Measurements from ENCODE around the gene TLE5.

The TLE5 gene

GRCh38 chr19:3058821-3059314 lies 3.4 kb downstream of the TLE5 start:
- Histone ChIP-seq H3K27ac (peak overlapping the region; percentile 93), H3K4me3 (ENCODE audit: low read depth, low read length) (no peak overlapping the region), H3K36me3 (ENCODE audit: control insufficient read depth, insufficient read depth, low read length) (no peaks in the 10 kb centered on the region), H3K27me3 (ENCODE audit: control insufficient read depth, insufficient read depth, low read length) (no peaks in the 10 kb centered on the region), H3K9me3 (ENCODE audit: control insufficient read depth, low read length) (no peaks in the 10 kb centered on the region), H3K9ac (peak overlapping the region; percentile 29), H3K4me1 (peaks cover 40% of the 10 kb centered on the region), H3K79me2 (peaks cover 3% of the 10 kb centered on the region), H3K4me2 (ENCODE audit: low read length) (no peak overlapping the region), H2AFZ (no peak overlapping the region)
- TF ChIP-seq CTCF (IDR thresholded peaks at IDR 0.05): no peak

GRCh38 chr19:3058009-3058820 lies 4.1 kb downstream of the TLE5 start:
- H3K27ac ChIP-seq: peak overlapping the region; percentile 93
- no peak overlapping the region for H3K4me3 ChIP-seq (ENCODE audit: low read depth, low read length)
- no peaks in the 10 kb centered on the region for H3K9me3 ChIP-seq (ENCODE audit: control insufficient read depth, low read length)
- no peaks in the 10 kb centered on the region for H3K36me3 ChIP-seq (ENCODE audit: control insufficient read depth, insufficient read depth, low read length)
- peaks cover 39% of the 10 kb centered on the region for H3K4me1 ChIP-seq
- H3K4me2 ChIP-seq (ENCODE audit: low read length): peak overlapping the region; percentile 29
- H2AFZ ChIP-seq: no peak overlapping the region
- peak overlapping the region; percentile 29 for H3K9ac ChIP-seq
- no peak for TF ChIP-seq CTCF (IDR thresholded peaks at IDR 0.05)
- H3K79me2 ChIP-seq: peaks cover 3% of the 10 kb centered on the region
- no peaks in the 10 kb centered on the region for H3K27me3 ChIP-seq (ENCODE audit: control insufficient read depth, insufficient read depth, low read length)

- H3K4me2 ChIP-seq (ENCODE audit: low read length): peak overlapping the region; percentile 29
- H3K9me3 ChIP-seq (ENCODE audit: control insufficient read depth, low read length): no peaks in the 10 kb centered on the region
- H3K27me3 ChIP-seq (ENCODE audit: control insufficient read depth, insufficient read depth, low read length): no peaks in the 10 kb centered on the region
- no peak overlapping the region for H3K9ac ChIP-seq
- peaks cover 43% of the 10 kb centered on the region for H3K4me1 ChIP-seq
- peak overlapping the region; percentile 12 for H3K4me3 ChIP-seq (ENCODE audit: low read depth, low read length)
- peak overlapping the region; percentile 51 for H2AFZ ChIP-seq
- TF ChIP-seq CTCF (IDR thresholded peaks at IDR 0.05): no peak
- peak overlapping the region; percentile 93 for H3K27ac ChIP-seq
- peaks cover 3% of the 10 kb centered on the region for H3K79me2 ChIP-seq
- no peaks in the 10 kb centered on the region for H3K36me3 ChIP-seq (ENCODE audit: control insufficient read depth, insufficient read depth, low read length)
These were observed 5.0 kb downstream of the TLE5 start for GRCh38 chr19:3057275-3057714.

- H3K4me3 ChIP-seq (ENCODE audit: low read depth, low read length): peak overlapping the region; percentile 12
- no peak overlapping the region for H2AFZ ChIP-seq
- H3K9ac ChIP-seq: no peak overlapping the region
- no peak for TF ChIP-seq CTCF (IDR thresholded peaks at IDR 0.05)
- H3K79me2 ChIP-seq: peaks cover 3% of the 10 kb centered on the region
- H3K27ac ChIP-seq: peak overlapping the region; percentile 93
- no peaks in the 10 kb centered on the region for H3K36me3 ChIP-seq (ENCODE audit: control insufficient read depth, insufficient read depth, low read length)
- peak overlapping the region; percentile 29 for H3K4me2 ChIP-seq (ENCODE audit: low read length)
- H3K27me3 ChIP-seq (ENCODE audit: control insufficient read depth, insufficient read depth, low read length): no peaks in the 10 kb centered on the region
- H3K4me1 ChIP-seq: peaks cover 43% of the 10 kb centered on the region
- H3K9me3 ChIP-seq (ENCODE audit: control insufficient read depth, low read length): no peaks in the 10 kb centered on the region
These were observed 5.7 kb downstream of the TLE5 start for GRCh38 chr19:3056417-3057088.

All from parathyroid adenoma (tissue), 2 donors.